Fibroblast of the aortic adventitia (primary cell): ENCODE data around the gene SLC5A10. TPM values are rescaled to one million over a fixed set of nuclear protein-coding genes. Genes with fewer than 3 reads are reported as not detected.

Source experiments
- DNase-seq: peaks from one replicate; pipeline ENCODE4 v3.0.0-alpha.2; 2010; ENCODE audit warnings: low read depth
- H3K4me3 ChIP-seq: 2 replicates; pipeline ENCODE4 v1.5.1; 2011; ENCODE audit warnings: low read depth, mild to moderate bottlenecking, control low read depth, low read length, moderate library complexity
- CTCF ChIP-seq: IDR thresholded peaks from 2 replicates; pipeline ENCODE4 v1.5.1; 2011; ENCODE audit warnings: mild to moderate bottlenecking, low read length, control low read depth, inconsistent platforms; ENCODE audit not compliant: insufficient read depth
- total RNA-seq: library from RNA; depleted of rRNA; stranded (reverse); fragments of >200 nt; gene quantifications from 2 replicates; pipeline ENCODE4 v1.2.3, GENCODE V29; 2012; ENCODE audit warnings: low replicate concordance

The SLC5A10 gene
- total RNA-seq, 1 donor, result not detected

- DNase-seq, result no peak
- no peak overlapping the region for H3K4me3 ChIP-seq
- TF ChIP-seq CTCF, result no peak
Observed at GRCh38 chr17:18976201-18976600, 24.2 kb downstream of the SLC5A10 start.

- TF ChIP-seq CTCF, result no peak
Observed at GRCh38 chr17:18977021-18977420, 25.1 kb downstream of the SLC5A10 start.

GRCh38 chr17:18977646-18978045 is 25.7 kb downstream of the SLC5A10 start:
- TF ChIP-seq CTCF, result no peak
- H3K4me3 ChIP-seq, result no peak overlapping the region
- DNase-seq, result no peak

More at GRCh38 chr17:18977021-18977420, 25.1 kb downstream of the SLC5A10 start:
- H3K4me3 ChIP-seq, result no peak overlapping the region
- DNase-seq, result no peak

- DNase-seq, result no peak
- no peak for TF ChIP-seq CTCF
- H3K4me3 ChIP-seq, result no peak overlapping the region
Observed at GRCh38 chr17:18978050-18978449, 26.1 kb downstream of the SLC5A10 start.

- no peak for DNase-seq
- no peak overlapping the region for H3K4me3 ChIP-seq
- no peak for TF ChIP-seq CTCF
Observed at GRCh38 chr17:18978655-18979054, 26.7 kb downstream of the SLC5A10 start.

- H3K4me3 ChIP-seq, result no peak overlapping the region
- no peak for TF ChIP-seq CTCF
- peak; percentile 36 for DNase-seq
Observed at GRCh38 chr17:18980682-18981334, 28.8 kb downstream of the SLC5A10 start.

GRCh38 chr17:18981335-18981641 is 29.3 kb downstream of the SLC5A10 start:
- no peak overlapping the region for H3K4me3 ChIP-seq
- TF ChIP-seq CTCF, result no peak

More at GRCh38 chr17:18981335-18981641, 29.3 kb downstream of the SLC5A10 start:
- no peak for DNase-seq
